GM12864 (cell line): ENCODE results near the gene PLCL2.

ENCODE experiments used
- DNase-seq: peaks from one replicate; pipeline ENCODE4 v3.0.0-alpha.2; 2011; ENCODE audit warnings: low read depth
- H3K4me3 ChIP-seq: 2 replicates; pipeline ENCODE4 v1.5.1; 2011; ENCODE audit warnings: mild to moderate bottlenecking, low read depth, low read length, control low read depth
- CTCF ChIP-seq: IDR thresholded peaks from 2 replicates; pipeline ENCODE4 v1.5.1; 2011; ENCODE audit warnings: low read depth, mild to moderate bottlenecking, moderate library complexity, low read length, control low read depth, inconsistent platforms; ENCODE audit errors: missing control alignments

The PLCL2 gene

GRCh38 chr3:17025594-17026139, 140.9 kb downstream of the PLCL2 start:
- TF ChIP-seq CTCF: no peak
- H3K4me3 ChIP-seq: no peak overlapping the region

DNA sequence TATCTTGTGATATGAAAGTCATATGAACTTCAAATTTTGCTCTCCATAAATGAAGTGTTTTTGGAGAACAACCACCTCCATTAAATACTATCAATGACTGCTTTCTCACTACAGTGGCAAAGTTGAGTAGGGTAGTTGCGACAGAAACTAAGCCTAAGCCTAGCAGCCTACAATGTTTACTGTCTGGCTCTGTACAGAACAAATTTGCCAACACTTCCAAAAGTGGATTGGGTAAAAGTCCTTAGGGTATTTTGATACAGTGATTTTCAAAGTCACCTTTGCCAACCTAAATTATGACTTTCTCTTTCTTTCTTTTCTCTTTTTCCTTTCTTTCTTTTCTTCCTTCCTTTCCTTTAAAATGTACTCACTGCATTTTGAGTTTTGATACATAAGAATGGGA, 142.6 kb downstream of the PLCL2 start:
- H3K4me3 ChIP-seq: no peak overlapping the region
- DNase-seq: no peak
- TF ChIP-seq CTCF: no peak

More at GRCh38 chr3:17025594-17026139, 140.9 kb downstream of the PLCL2 start:
- no peak for DNase-seq

DNA sequence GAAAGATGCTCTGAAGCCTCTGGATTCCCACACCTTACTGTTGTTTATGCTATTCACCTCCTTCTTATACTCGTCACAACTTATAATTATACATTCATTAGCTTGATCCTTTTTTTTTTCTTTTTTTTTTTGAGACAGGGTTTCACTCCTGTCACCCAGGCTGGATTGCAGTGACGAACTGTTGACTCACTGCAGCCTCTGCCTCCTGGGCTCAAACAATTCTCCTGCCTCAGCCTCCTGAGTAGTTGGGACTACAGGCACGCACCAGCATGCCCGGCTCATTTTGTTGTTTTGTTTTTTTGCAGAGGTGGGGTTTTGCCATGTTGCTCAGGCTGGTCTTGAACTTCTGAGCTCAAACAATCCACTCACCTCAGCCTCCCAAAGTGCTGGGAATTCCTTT, 143.6 kb downstream of the PLCL2 start:
- H3K4me3 ChIP-seq: no peak overlapping the region
- no peak for DNase-seq
- TF ChIP-seq CTCF: no peak

- TF ChIP-seq CTCF: no peak
- H3K4me3 ChIP-seq: no peak overlapping the region
- DNase-seq: no peak
These were observed 145.7 kb downstream of the PLCL2 start for GRCh38 chr3:17030438-17030837.

- no peak for DNase-seq
- no peak overlapping the region for H3K4me3 ChIP-seq
- TF ChIP-seq CTCF: no peak
These were observed 146.3 kb downstream of the PLCL2 start for GRCh38 chr3:17030956-17031652.

- H3K4me3 ChIP-seq: no peak overlapping the region
- peak; percentile 51 for TF ChIP-seq CTCF
- no peak for DNase-seq
These were observed 147.8 kb downstream of the PLCL2 start for GRCh38 chr3:17032407-17033034.
